Testis (tissue), 3 donors: Measurements from ENCODE around the gene ABCC11. TPM values are rescaled to one million over a fixed set of nuclear protein-coding genes. Genes with fewer than 3 reads are reported as not detected.

ENCODE experiments used
- DNase-seq: peaks from one replicate; pipeline ENCODE4 v3.0.0-alpha.2; 2019
- H3K27ac ChIP-seq, 2 donors: fragments of 200-600 bp; sonication (generic); one replicate each; pipeline ENCODE4 v1.5.1; 2019
- H3K27me3 ChIP-seq: fragments of 200-600 bp; sonication (generic); one replicate; pipeline ENCODE4 v1.5.1; 2019
- H3K36me3 ChIP-seq: fragments of 200-600 bp; sonication (generic); one replicate; pipeline ENCODE4 v1.5.1; 2017; ENCODE audit warnings: low read depth; ENCODE audit errors: missing control alignments
- H3K4me1 ChIP-seq: fragments of 200-600 bp; sonication (generic); one replicate; pipeline ENCODE4 v1.5.1; 2019
- H3K4me3 ChIP-seq, 2 donors: fragments of 200-600 bp; sonication (generic); one replicate each; pipeline ENCODE4 v1.5.1; 2017 to 2019
- H3K9me3 ChIP-seq: fragments of 200-600 bp; sonication (generic); one replicate; pipeline ENCODE4 v1.5.1; 2017
- POLR2A ChIP-seq: fragments of 450-650 bp; IDR thresholded peaks from one replicate; pipeline ENCODE4 v1.6.1; 2017; ENCODE audit warnings: antibody characterized with exemption, mild to moderate bottlenecking, moderate library complexity
- WGBS, 2 donors: methylation state at CpG; one replicate each; pipeline ENCODE4 v1.1.5; 2018; 5-methylcytosine and 5-hydroxymethylcytosine counted together
- intact Hi-C: fragments of 100-400 bp; cut with DNase I; formaldehyde crosslinking; loops from one replicate; pipeline ENCODE4 v1.15.1; 2023; ENCODE audit warnings: low total_unique reads
- polyA plus RNA-seq: library from polyadenylated mRNA; stranded (reverse); fragments of 350-450 nt; fragmentation: Illumina TruSeq; extraction: RNeasy Lipid Tissue Mini Kit (QIAGEN cat#74804); gene quantifications from one replicate; pipeline ENCODE4 v1.2.3, GENCODE V29; 2014; ENCODE audit warnings: low read depth, low replicate concordance; ENCODE audit not compliant: insufficient read depth
- total RNA-seq, 2 donors: library from RNA; depleted of rRNA; stranded (reverse); fragments of >200 nt; gene quantifications; one replicate each; pipeline ENCODE4 v1.2.3, GENCODE V29; 2016
- TF ChIP-seq, protein P1 (sequence below), 3 experiments: fragments of 450-650 bp in 2 of 3; fragments of 200-600 bp in 1 of 3; sonication (generic) in 1 of 3; IDR thresholded peaks; one replicate each; pipeline ENCODE4 v1.5.1; 2016 to 2019; ENCODE audit warnings: antibody characterized with exemption in 3 of 3, mild to moderate bottlenecking in 2 of 3, moderate library complexity in 1 of 3

The ABCC11 gene
- total and polyA plus RNA-seq, 3 donors from 2014 or later: 6.8 to 24.1 (median 7.5) TPM

GRCh38 chr16:48156790-48157209 lies 90.5 kb downstream of the ABCC11 start:
- no peak overlapping the region for H3K27ac ChIP-seq
- H3K27me3 ChIP-seq: no peaks in the 10 kb centered on the region
- intact Hi-C loops: loop anchor here (10.0 kb wide), 1 partner anchor 1022 kb away; no protein-coding TSS in a partner anchor
- DNase-seq: peak; percentile 93
- H3K4me1 ChIP-seq: no peaks in the 10 kb centered on the region
- TF ChIP-seq, protein P1, sequence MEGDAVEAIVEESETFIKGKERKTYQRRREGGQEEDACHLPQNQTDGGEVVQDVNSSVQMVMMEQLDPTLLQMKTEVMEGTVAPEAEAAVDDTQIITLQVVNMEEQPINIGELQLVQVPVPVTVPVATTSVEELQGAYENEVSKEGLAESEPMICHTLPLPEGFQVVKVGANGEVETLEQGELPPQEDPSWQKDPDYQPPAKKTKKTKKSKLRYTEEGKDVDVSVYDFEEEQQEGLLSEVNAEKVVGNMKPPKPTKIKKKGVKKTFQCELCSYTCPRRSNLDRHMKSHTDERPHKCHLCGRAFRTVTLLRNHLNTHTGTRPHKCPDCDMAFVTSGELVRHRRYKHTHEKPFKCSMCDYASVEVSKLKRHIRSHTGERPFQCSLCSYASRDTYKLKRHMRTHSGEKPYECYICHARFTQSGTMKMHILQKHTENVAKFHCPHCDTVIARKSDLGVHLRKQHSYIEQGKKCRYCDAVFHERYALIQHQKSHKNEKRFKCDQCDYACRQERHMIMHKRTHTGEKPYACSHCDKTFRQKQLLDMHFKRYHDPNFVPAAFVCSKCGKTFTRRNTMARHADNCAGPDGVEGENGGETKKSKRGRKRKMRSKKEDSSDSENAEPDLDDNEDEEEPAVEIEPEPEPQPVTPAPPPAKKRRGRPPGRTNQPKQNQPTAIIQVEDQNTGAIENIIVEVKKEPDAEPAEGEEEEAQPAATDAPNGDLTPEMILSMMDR (IDR thresholded peaks at IDR 0.05): peak; percentile 80 to 97 (median 92)
- no peak for TF ChIP-seq POLR2A
- no peaks in the 10 kb centered on the region for H3K9me3 ChIP-seq
- peak overlapping the region; percentile 11 to 36 for H3K4me3 ChIP-seq
- 7 to 9% methylated on average over 14 to 16 of the region's 16 CpGs for WGBS, 2 donors
- no peaks in the 10 kb centered on the region for H3K36me3 ChIP-seq

- Histone ChIP-seq H3K27me3 (no peaks in the 10 kb centered on the region), H3K4me3 (peak within 1 kb of the TSS; percentile 11 to 36), H3K9me3 (no peaks in the 10 kb centered on the region), H3K4me1 (no peaks in the 10 kb centered on the region), H3K36me3 (no peaks in the 10 kb centered on the region), H3K27ac (no peak within 1 kb of the TSS)
- intact Hi-C loops: loop anchor here (10.0 kb wide), 1 partner anchor 1021 kb away; no protein-coding TSS in a partner anchor
- no peak for DNase-seq
- WGBS, 2 donors: 35 to 45% methylated on average over 23 to 24 of the region's 24 CpGs
- no peak for TF ChIP-seq POLR2A
- TF ChIP-seq, protein P1 (IDR thresholded peaks at IDR 0.05): no peak
These were observed 91.2 kb downstream of the ABCC11 start, which contains the start of gene ABCC12 for GRCh38 chr16:48155926-48156789. Gene ABCC12 (minus strand): TSS chr16:48155993. CDS start chr16:48146424, 9,569 bp downstream.

GRCh38 chr16:48153774-48154173 lies 93.6 kb downstream of the ABCC11 start:
- Histone ChIP-seq H3K4me3 (no peak overlapping the region), H3K4me1 (no peaks in the 10 kb centered on the region), H3K9me3 (no peaks in the 10 kb centered on the region), H3K36me3 (no peaks in the 10 kb centered on the region), H3K27me3 (no peaks in the 10 kb centered on the region), H3K27ac (no peak overlapping the region)
- intact Hi-C loops: loop anchor here (10.0 kb wide), 1 partner anchor 1019 kb away; no protein-coding TSS in a partner anchor
- WGBS, 2 donors: 85 to 92% methylated on average over 5 of the region's 5 CpGs
- TF ChIP-seq POLR2A: no peak
- TF ChIP-seq, protein P1 (IDR thresholded peaks at IDR 0.05): no peak
- DNase-seq: no peak

- intact Hi-C loops: loop anchor here (10.0 kb wide), 1 partner anchor 1017 kb away; no protein-coding TSS in a partner anchor
- TF ChIP-seq, protein P1 (IDR thresholded peaks at IDR 0.05): no peak
- no peak for TF ChIP-seq POLR2A
- H3K9me3 ChIP-seq: no peaks in the 10 kb centered on the region
- no peaks in the 10 kb centered on the region for H3K36me3 ChIP-seq
- WGBS, 2 donors: 94 to 98% methylated on average over 9 of the region's 9 CpGs
- H3K4me1 ChIP-seq: no peaks in the 10 kb centered on the region
- H3K27me3 ChIP-seq: no peaks in the 10 kb centered on the region
- no peak overlapping the region for H3K4me3 ChIP-seq
- H3K27ac ChIP-seq: no peak overlapping the region
- DNase-seq: no peak
These were observed 95.1 kb downstream of the ABCC11 start for GRCh38 chr16:48152226-48152625.
